Lower lobe of right lung (tissue), 2 donors: ENCODE measurements around the gene VAMP1. TPM values are rescaled to one million over a fixed set of nuclear protein-coding genes. Genes with fewer than 3 reads are reported as not detected.

ENCODE experiments used
- ATAC-seq, 2 donors: fragments of 200-7000 bp; cut with Tn5 transposase; one replicate each; pipeline ENCODE4 v1.9.1; 2020 to 2022; ENCODE audit warnings: mild to moderate bottlenecking in 2 of 2, moderate library complexity in 2 of 2
- DNase-seq: peaks from one replicate; pipeline ENCODE4 v3.0.0-alpha.2; 2020
- H3K27ac ChIP-seq: fragments of 200-600 bp; one replicate; pipeline ENCODE4 v1.8.0; 2022
- H3K27me3 ChIP-seq: fragments of 200-600 bp; one replicate; pipeline ENCODE4 v1.8.0; 2022; ENCODE audit warnings: low read depth
- H3K36me3 ChIP-seq: fragments of 200-600 bp; one replicate; pipeline ENCODE4 v1.8.0; 2022; ENCODE audit warnings: mild to moderate bottlenecking
- H3K4me1 ChIP-seq: fragments of 200-600 bp; one replicate; pipeline ENCODE4 v1.8.0; 2022
- H3K4me3 ChIP-seq: fragments of 200-600 bp; one replicate; pipeline ENCODE4 v1.8.0; 2022; ENCODE audit warnings: mild to moderate bottlenecking
- H3K9me3 ChIP-seq: fragments of 200-600 bp; one replicate; pipeline ENCODE4 v1.8.0; 2022
- CTCF ChIP-seq: fragments of 200-600 bp; IDR thresholded peaks from one replicate; pipeline ENCODE4 v1.8.0; 2022; ENCODE audit warnings: antibody characterized with exemption, mild to moderate bottlenecking
- intact Hi-C: fragments of 100-400 bp; cut with DNase I; formaldehyde crosslinking; loops from one replicate; pipeline ENCODE4 v1.11.0; 2022
- total RNA-seq: library from RNA; stranded (reverse); fragmentation: NEBNext Ultra II Directional; extraction: Animal tissue kit (Norgen Biotek cat#: 25700); gene quantifications from one replicate; pipeline ENCODE4 v1.2.1, GENCODE V29; 2021
- donor health status: DM: no; HTN: yes; CAD: no; lungs with severe emphysema.

The VAMP1 gene
- total RNA-seq, 1 donor from 2014 or later = 6.8 TPM

- Histone ChIP-seq H3K4me1 (peaks cover 10% of the 10 kb centered on the region), H3K27me3 (no peaks in the 10 kb centered on the region), H3K9me3 (no peaks in the 10 kb centered on the region), H3K36me3 (no peaks in the 10 kb centered on the region), H3K4me3 (no peak overlapping the region), H3K27ac (no peak overlapping the region)
- peak; percentile 90 for TF ChIP-seq CTCF
- peak; percentile 97 for ATAC-seq
- intact Hi-C loops = no loop called here
- peak; percentile 89 for DNase-seq
Observed at GRCh38 chr12:6423267-6424007, 47.0 kb downstream of the VAMP1 start.

GRCh38 chr12:6420364-6420763 lies 50.1 kb downstream of the VAMP1 start:
- peaks cover 10% of the 10 kb centered on the region for H3K4me1 ChIP-seq
- no peaks in the 10 kb centered on the region for H3K27me3 ChIP-seq
- no peaks in the 10 kb centered on the region for H3K36me3 ChIP-seq
- ATAC-seq = no peak
- no peak for TF ChIP-seq CTCF
- no peak overlapping the region for H3K4me3 ChIP-seq
- intact Hi-C loops = no loop called here
- DNase-seq = no peak
- no peaks in the 10 kb centered on the region for H3K9me3 ChIP-seq
- H3K27ac ChIP-seq = no peak overlapping the region

GRCh38 chr12:6418796-6419195 lies 51.7 kb downstream of the VAMP1 start:
- intact Hi-C loops = no loop called here
- Histone ChIP-seq H3K9me3 (no peaks in the 10 kb centered on the region), H3K4me3 (no peak overlapping the region), H3K27ac (no peak overlapping the region), H3K36me3 (no peaks in the 10 kb centered on the region), H3K27me3 (no peaks in the 10 kb centered on the region), H3K4me1 (peaks cover 7% of the 10 kb centered on the region)
- DNase-seq (no peak), ATAC-seq (no peak)
- no peak for TF ChIP-seq CTCF

- peak; percentile 61 to 81 for ATAC-seq
- intact Hi-C loops = no loop called here
Observed at GRCh38 chr12:6416596-6416995, 53.9 kb downstream of the VAMP1 start.

More at GRCh38 chr12:6416596-6416995, 53.9 kb downstream of the VAMP1 start:
- no peaks in the 10 kb centered on the region for H3K27me3 ChIP-seq
- H3K36me3 ChIP-seq = no peaks in the 10 kb centered on the region
- peaks cover 5% of the 10 kb centered on the region for H3K4me1 ChIP-seq
- peak; percentile 60 for DNase-seq
- no peak overlapping the region for H3K4me3 ChIP-seq
- no peak overlapping the region for H3K27ac ChIP-seq
- no peak for TF ChIP-seq CTCF
- H3K9me3 ChIP-seq = no peaks in the 10 kb centered on the region

Other genes with a start within 250 kb of the VAMP1 start
- 2.9 TPM for gene PLEKHG6, start 160.0 kb downstream of the VAMP1 start, total RNA-seq
- 165 TPM for gene TNFRSF1A, start 128.6 kb downstream of the VAMP1 start, total RNA-seq
- gene SCNN1A, start 95.1 kb downstream of the VAMP1 start, total RNA-seq = 156 TPM
- 122 TPM for gene LTBR, start 86.5 kb downstream of the VAMP1 start, total RNA-seq
- 2.3 TPM for gene CD27, start 25.7 kb downstream of the VAMP1 start, total RNA-seq
- 32.4 TPM for gene TAPBPL, start 18.6 kb downstream of the VAMP1 start, total RNA-seq
- gene MRPL51, start 22.6 kb upstream of the VAMP1 start, total RNA-seq = 121 TPM
- gene NCAPD2, start 23.4 kb upstream of the VAMP1 start, total RNA-seq = 32.0 TPM
- gene GAPDH, start 63.8 kb upstream of the VAMP1 start, total RNA-seq = 766 TPM
- 27.6 TPM for gene IFFO1, start 85.4 kb upstream of the VAMP1 start, total RNA-seq
- gene NOP2, start 97.6 kb upstream of the VAMP1 start, total RNA-seq = 30.2 TPM
- 169 TPM for gene CHD4, start 136.7 kb upstream of the VAMP1 start, total RNA-seq
- gene LPAR5, start 165.3 kb upstream of the VAMP1 start, total RNA-seq = 3.8 TPM
- gene ACRBP, start 176.8 kb upstream of the VAMP1 start, total RNA-seq = 7.2 TPM
- gene ING4, start 192.4 kb upstream of the VAMP1 start, total RNA-seq = 41.3 TPM
- gene ZNF384, start 218.7 kb upstream of the VAMP1 start, total RNA-seq = 48.7 TPM
- gene PIANP, start 230.1 kb upstream of the VAMP1 start, total RNA-seq = 0.18 TPM